GM19043 (cell line): ENCODE results near the gene MSI2.
"Not testable (repeated sequence)": the region's sequence is repeated elsewhere in the genome, so short reads cannot be mapped to it uniquely, and the experiment has no call there.

Source experiments
- ATAC-seq: cut with Tn5 transposase; IDR thresholded peaks from one replicate; pipeline ENCODE4 v1.9.1; 2021; ENCODE audit warnings: low read depth; ENCODE audit not compliant: unreplicated experiment

MSI2 gene

DNA sequence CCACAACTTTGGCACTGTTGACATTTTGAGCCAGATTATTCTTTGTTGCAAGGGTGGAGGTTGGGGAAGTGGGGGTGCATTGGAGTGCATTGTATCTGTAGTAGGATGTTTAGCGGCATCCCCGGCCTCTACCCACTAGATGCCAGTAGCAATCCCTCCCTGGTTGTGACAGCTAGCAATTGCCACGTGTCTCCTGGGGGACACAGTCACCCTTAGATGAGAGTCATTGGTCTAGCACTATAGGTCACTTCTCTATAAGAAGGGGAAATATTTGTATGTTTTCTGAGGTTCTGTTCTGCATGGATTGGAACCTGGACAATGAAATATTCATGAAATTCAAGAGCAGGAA lies 32.4 kb downstream of the MSI2 start:
- no peak for ATAC-seq

DNA sequence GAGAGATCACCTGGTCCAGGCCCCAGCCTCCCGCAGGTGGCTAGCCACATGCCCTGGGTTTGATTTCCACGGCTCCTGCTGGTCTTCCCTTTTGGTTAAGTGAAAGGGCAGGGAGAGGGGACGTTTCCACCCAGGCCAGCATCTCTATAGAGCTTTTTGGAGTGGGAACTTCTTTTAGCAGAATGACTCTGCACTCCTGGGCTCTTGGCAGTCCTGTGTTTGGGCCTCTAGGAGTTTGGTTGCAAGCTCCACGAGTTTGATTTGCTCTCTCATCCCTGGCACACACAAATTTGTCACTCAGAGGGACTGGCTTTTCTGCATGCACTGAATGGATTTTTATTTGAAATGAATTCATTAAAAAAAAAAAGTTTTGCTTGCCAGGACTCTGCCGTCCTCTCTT lies 32.8 kb downstream of the MSI2 start:
- no peak for ATAC-seq

DNA sequence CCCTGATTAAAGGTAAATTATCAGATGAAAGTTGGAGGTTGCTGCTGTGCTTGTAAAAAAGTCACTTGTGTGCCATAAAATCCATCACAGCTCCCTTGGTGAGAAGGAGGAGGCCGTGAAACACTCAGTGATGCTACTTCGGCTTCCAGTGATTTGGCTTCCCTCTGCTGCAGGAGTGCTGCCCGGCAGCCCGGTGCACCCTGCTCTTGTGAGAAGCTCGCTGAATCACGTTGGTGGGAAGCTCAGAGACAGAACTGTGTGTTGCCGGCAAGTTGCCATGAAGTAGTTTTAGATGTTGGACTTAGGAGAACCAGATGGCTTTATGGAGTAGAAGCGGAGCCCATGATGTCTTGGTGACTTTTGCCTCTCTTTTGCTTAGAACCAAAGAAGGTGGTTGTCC lies 33.3 kb downstream of the MSI2 start:
- no peak for ATAC-seq

DNA sequence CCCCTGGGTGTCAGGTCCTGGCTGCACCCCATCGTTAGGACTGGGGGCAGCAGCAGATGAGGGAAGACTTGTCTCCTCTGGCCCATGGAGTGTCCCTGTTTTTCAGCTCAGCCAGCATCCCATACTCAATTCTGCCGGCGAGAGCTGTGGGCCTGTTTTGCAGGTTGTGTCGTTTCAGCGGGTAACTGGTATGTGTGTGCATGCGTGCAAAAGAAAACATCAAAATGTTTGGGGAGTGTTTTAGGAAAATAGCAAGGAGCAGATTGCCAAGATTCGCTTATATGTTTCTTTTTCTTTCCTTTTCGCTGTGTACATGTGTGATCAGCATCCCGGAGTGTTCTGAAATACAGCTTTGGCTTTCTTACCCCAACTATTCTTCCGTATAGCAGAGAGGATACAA lies 34.7 kb downstream of the MSI2 start:
- ATAC-seq = no peak

DNA sequence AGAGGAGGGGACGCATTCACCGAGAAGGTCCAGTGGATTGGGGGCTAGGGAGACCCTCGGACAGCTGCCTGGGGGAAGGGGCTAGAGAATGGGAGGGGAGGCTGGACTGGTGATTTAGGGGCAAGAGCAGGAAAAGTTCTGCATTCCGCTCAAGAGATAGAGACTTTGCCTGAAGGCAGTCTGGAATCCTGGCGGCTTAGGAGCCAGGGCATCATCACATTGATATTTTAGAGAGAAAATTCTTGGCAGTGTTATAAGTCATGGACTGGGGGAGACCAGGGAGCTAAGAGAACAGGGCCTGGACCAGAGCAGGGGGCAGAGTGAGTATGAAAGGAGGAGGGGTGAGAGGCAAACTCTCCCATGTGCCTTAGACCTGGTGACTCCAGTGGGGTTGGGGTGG lies 35.8 kb downstream of the MSI2 start:
- no peak for ATAC-seq

DNA sequence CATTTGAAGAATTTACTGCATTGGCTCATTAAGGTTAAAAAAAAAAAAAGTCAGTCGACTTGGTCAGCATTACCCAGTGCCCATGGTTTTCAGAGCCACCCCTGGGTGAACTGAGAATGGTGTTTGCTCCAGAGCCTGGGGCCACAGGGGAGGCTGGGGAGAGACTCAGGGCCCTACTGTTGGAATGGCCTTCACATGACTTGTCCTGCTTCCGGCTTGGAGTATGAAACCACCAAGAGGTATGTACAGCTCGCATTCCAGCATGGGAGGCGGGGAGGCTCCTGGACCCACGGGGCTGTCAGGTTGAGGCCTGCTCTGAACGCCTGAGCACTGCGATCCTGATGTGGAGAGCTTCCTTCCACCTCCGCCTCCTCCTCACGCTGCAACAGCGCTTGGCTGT lies 36.8 kb downstream of the MSI2 start:
- no peak for ATAC-seq

DNA sequence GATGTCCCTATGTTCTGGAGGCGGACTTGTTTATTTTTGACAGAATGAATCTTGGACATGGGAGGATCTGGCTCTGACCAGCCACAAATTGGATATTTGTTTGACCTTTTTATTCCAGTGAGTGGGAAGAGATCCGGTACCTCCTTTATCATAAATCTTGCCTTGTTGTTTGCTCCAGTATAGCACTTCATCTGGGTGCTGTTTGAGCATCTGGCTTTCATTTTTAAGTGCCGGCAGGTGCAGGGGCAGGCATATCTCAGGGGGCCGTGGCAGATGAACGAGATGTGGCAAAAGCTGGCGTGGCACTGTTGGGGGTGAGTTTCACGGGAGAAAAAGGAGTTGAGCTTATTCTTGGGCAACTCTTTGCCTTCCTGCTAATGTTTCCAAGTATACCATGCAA lies 37.8 kb downstream of the MSI2 start:
- no peak for ATAC-seq

DNA sequence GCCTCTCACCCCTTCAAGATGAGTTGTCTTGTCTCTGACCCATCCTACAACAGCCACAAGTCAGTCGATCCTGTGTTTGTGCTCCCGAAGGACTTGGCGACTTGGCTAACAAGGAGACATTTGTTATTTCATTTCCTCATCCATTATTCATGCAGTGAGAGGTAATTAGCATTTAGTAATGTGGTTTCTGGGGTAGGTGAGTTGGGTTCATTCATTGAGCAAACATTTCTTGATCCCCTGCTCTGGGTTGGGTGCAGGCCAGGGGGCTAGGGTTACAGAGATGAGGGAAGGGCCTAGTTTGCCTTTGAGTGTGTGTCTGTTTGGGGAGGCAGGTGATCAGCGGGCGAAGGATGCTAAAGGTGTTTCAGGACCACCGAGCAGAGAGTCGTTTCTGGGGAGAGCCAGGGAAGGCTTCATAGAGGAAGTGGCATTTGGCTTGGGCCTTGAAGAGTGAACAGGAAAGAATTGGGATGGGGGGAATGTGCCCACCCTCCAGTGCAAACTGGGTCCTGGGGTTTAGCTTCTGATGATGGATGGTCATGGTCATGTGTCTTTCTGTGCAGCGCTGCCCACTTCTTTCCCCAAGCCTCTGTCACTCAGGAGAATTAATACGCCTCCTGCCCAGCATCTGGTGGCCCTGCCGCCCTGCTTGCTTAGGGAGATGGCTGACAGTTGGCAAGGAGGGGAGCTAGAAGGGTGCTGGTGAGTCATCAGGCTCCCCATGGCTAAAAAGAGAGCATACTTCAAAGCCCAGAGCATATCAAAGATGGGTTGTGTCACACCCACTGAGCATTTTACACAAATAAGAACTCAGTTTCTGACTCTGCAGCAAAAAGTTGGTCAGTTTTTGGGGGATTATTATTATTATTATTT lies 38.5 kb downstream of the MSI2 start:
- no peak for ATAC-seq

DNA sequence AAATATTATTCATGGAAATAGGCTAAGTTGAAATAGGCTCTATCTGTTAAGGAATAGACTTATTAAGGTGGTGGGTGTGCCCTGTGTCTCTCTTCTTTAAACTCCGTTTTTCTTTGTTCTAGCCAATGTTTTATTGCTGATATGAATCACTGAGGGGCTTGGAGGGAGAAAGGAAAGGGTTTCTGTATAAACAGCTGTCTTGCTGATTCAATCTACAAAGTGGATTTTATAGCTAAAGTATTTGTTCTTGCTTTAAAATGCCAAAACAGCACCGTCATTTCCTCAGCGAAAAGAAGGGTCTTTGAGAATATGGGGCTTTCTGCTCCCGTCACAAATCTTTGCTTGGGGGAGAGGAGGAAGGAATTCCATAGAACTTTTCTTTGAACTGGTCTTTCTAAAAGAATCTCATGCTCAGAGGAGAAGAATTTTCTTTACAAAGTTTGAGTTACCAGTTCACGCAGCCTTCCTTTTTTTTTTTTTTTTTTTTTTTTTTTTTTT lies 39.3 kb downstream of the MSI2 start:
- no peak for ATAC-seq

DNA sequence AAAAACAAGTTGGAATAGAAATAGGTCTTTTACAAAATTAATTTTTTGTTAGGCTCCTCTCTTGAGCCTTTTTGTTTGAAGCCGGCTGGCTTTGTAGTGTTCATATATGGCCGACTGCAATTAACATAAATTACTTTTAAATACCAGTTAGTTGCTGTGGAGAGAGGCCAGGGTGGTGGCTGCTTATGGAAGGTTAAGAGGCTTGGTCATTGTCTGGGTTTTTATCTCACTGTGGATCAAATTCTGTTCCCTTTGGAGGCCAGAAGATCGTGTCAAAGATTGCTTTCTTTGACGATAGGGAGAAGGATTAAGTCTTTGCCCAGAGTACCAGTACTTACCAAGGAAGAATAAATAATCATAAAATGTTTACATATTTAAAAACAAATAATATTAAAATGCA lies 39.9 kb downstream of the MSI2 start:
- no peak for ATAC-seq

DNA sequence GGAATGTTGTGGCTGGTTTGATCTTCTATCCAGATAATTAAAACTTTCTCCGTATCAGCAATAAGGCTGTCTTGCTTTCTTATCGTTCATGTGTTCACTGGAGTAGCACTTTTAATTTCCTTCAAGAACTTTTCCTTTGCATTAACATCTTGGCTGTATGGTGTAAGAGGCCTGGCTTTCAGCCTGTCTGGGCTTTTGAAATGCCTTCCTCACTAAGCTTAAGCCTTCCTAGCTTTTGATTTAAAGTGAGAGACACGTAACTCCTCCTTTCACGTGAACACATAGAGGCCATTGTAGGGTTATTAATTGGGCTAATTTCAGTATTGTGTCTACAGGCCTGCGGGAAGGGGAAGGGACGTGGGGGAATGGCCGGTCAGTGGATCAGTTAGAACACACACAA lies 42.9 kb downstream of the MSI2 start:
- ATAC-seq = no peak

DNA sequence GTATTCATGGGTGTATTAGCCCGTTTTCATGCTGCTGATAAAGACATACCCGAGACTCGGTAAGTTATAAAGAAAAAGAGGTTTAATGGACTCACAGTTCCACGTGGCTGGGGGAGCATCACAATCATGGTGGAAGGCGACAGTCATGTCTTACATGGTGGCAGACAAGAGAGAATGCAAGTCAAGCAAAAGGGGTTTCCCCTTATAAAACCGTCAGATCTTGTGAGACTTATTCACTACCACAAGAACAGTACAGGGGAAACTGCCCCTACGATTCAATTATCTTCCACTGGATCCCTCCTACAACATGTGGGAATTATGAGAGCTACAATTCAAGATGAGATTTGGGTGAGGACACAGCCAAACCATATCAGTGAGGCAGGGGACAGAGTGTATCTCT lies 44.3 kb downstream of the MSI2 start:
- not testable (repeated sequence) for ATAC-seq

DNA sequence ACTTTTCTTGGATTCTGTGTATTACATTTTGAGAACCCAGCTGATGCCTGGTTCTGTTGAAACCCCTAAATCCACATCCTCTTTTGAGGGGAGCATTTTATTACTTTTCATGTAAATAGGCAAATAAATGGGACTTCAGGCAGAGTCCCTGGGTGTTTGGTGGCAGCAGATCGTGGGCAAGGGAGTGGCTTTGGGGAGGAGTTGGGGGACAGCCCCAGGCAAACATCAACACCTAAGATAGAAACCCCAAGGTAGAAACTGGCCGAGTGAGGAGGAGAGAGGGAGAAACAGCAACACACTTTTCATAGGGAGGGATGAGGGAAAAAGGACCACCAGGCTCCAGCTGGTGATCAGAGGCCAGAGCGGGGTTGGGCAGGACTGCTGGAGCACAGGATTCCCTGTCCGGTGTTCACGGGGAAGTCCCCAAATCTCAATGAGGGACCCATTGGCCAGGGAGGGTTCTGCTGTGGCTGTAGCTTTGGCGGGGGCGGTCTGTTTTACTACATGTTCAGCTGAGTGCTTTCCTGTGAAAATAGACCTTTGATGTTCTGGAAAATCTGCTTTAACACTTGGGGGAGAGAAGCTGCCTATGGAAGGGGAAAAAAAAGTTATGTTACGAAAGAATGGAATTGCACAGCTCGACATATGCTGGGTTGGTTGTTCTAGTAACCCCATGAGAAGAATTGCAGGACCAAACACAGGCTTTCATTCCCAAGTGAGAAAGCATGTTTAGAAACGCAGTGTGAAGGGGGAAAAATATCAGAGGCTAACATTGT lies 46.6 kb downstream of the MSI2 start:
- no peak for ATAC-seq

DNA sequence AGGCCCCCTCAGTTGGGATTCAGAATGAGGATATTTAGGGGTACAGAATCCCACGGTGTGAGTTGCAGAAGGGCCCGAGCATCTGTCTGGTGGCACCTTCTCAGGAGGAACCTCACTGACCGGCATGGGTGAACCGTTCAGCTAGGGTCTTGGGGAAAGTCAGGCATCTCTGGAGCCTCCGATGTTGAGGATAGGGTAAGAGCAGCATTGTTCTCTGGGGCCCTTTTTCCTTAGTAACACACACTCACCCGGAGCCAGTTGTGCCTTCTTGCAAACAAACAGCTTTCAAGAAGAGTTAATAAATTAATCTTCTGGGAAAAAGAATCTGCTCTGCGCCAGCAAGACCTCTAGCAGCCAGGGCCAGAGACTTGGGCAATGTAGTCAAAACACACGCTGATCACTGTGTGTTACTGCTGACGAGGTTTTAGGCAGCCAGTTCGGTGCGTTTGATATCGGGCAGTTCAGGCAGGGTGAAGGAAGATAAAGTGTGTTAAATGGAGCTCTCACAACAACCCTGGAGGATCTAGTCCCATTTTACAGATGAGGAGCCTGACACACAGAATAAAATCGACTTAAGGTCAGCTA lies 48.9 kb downstream of the MSI2 start:
- ATAC-seq = no peak

DNA sequence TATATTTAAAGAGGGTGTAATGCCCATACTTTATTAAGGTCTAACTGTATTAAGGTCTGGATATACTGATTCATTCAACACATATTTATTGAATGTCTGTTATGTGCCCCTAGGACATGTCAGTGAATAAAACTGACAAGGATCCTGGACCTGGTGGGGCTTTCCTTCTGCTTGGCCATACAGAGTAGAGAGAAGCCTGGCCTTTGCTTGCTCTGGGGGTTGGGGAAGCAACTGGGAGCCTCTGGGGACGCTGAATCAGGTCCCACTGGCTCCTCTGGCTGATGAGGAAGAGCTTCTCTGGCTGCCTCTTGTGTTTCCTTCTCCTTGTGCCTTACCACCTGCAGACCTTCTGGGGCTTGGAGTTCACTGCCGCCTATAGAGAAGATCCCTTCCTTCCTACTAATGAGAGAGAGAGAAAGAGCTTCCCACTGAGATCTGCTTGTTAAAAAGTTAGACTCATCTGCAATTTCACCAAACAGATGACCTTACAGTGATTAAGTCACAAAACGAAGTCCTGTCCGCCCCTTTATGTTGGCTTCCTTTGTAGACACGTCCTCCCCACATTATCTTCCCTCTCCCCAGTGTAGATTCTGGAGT lies 49.7 kb downstream of the MSI2 start:
- no peak for ATAC-seq

DNA sequence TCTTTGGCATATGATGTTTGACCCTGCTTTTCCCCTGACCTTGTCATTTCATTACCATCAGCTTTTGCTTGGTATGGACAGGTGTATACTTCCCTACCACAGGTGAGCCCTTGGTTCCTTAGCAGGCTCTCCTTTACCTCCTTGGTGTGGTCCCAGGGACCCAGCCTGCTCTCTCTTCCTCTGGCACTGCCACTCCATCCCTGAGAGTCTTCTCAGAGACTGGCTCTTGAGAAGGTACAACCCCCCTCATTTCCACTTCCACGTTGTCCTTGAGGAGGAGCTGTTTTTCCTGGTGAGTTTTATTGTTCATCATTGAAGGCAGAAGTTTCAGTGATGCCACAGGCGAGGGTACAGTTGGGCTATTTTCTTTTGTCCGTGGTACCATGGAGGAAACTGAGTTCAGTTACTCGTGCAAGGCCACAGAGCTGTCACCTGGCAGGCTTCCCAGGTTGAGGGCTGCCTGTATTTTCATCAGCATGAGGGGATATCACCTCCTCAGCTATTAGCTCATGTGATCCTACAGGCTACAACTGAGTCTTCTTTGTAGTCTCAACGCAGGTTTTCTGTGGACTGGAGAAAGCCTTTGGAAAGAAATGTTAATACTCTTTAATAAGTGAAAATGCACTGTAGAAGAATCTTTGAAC lies 52.3 kb downstream of the MSI2 start:
- no peak for ATAC-seq

DNA sequence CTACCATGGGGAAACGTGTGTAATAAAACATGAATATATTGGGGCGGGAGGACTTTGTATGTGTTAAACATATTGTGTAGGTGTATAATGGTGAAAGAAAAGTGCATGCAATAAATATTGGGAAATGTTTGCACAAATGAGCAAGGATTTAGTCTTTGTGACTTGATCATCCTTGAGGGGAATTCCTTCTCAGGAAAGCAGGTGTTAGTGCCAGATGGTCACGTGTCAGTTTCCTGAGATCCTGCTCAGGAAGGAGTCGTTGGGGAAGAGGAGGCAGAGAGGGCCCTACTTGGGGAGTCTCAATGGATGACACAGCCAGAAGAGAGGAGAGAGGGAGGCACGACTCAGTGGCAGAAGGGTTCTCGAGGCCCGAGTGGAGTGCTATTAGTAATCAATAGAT lies 53.2 kb downstream of the MSI2 start:
- ATAC-seq = no peak

DNA sequence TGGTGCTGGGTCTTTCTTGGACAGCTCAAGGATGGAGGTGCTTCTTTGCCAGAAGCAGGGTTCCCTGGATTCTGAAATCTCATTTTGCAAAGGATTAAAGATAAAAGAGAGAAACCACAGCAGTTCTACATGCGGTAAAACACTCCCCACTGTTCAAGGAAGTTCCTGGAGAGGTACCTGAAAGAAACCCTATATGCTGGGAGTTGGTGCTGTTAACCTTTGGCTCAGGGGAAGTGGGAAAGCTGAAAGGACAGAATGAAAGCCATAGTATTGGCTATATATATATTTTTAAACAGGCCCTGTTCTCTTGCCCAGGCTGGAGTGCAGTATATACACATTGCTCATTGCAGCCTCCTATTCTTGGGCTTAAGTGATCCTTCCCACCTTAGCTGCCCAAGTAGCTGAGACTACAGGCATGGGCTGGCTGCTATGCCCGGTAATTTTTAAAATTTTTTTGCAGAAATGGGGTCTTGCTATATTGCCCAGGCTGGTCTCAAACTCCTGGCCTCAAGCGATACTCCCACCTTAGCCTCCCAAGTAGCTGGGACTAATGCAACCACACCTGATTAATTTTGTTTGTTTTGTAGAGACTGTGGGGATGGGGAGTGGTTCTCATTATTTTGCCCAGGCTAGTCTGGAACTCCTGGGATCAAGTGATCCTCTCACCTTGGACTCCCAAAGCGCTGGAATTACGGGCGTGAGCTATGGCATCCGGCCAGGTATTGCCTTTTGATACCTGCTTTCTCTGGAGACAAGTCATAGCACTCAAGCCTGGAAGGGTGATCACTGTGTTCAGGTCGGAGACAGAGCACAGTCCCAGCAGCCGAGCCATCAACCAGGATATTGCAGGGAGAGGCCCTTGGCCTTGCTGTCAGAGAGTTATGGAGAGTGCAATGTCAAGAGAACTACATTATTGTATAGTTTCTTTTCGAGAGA lies 55.2 kb downstream of the MSI2 start:
- no peak for ATAC-seq

DNA sequence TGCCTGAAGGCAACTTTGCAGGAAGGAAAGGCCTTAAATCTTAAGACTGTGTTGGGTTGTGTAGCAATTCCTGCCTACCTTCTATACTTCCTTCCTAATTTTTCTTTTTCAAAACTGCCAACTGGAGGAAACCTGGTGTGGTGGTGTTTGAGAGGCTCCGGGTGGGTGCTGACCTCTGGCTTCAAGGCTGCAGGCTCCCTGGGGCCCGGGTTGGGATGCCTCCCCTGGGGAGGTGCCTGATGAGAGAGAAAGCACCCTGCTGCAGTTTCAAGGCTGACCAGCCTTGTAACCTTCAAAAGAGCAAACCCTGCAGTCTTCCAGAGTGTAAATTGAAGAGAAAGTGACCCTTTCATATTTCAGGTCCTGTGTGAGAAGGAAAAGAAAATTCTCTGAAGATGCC lies 55.9 kb downstream of the MSI2 start:
- ATAC-seq = no peak
